Mesodermal cell (in vitro differentiated cells): Measurements from ENCODE around the gene NFKB1.
"Not testable (repeated sequence)": the region's sequence is repeated elsewhere in the genome, so short reads cannot be mapped to it uniquely, and the experiment has no call there.

ENCODE experiments used
- H3K27ac ChIP-seq: 2 replicates; pipeline ENCODE4 v1.7.0; 2013; ENCODE audit warnings: mild to moderate bottlenecking, low read depth, low read length, moderate library complexity; ENCODE audit not compliant: severe bottlenecking
- H3K36me3 ChIP-seq: 2 replicates; pipeline ENCODE4 v1.7.1; 2013; ENCODE audit warnings: mild to moderate bottlenecking, low read length, moderate library complexity; ENCODE audit not compliant: control insufficient read depth, insufficient read depth
- H3K4me1 ChIP-seq: one replicate; pipeline ENCODE4 v1.7.1; 2013; ENCODE audit warnings: mild to moderate bottlenecking, low read length; ENCODE audit not compliant: insufficient read depth, control insufficient read depth, poor library complexity, severe bottlenecking
- H3K4me3 ChIP-seq: 2 replicates; pipeline ENCODE4 v1.7.0; 2013; ENCODE audit warnings: low read length, control low read depth, mild to moderate bottlenecking; ENCODE audit not compliant: insufficient read depth, poor library complexity, severe bottlenecking; ENCODE audit errors: extremely low read depth
- H3K9me3 ChIP-seq: 2 replicates; pipeline ENCODE4 v1.7.1; 2013; ENCODE audit warnings: mild to moderate bottlenecking, low read length, moderate library complexity; ENCODE audit not compliant: control insufficient read depth
- WGBS, 2 experiments: methylation state at CpG; one replicate each; pipeline ENCODE4 v1.1.5; 2013; ENCODE audit warnings: missing lambda C conversion rate in 2 of 2; ENCODE audit not compliant: insufficient coverage in 2 of 2; 5-methylcytosine and 5-hydroxymethylcytosine counted together

Gene NFKB1

GRCh38 chr4:102473476-102473875 lies 27.7 kb upstream of the NFKB1 start:
- no peak overlapping the region for H3K4me3 ChIP-seq
- H3K36me3 ChIP-seq = no peaks in the 10 kb centered on the region
- H3K27ac ChIP-seq = no peak overlapping the region
- no peaks in the 10 kb centered on the region for H3K4me1 ChIP-seq
- 67% methylated on average over 1 of the region's 1 CpG; no CpG with 5 or more reads in 1 of the 2 experiments for WGBS, 2 experiments
- peaks cover 7% of the 10 kb centered on the region for H3K9me3 ChIP-seq

GRCh38 chr4:102474736-102475504 lies 26.2 kb upstream of the NFKB1 start:
- no peak overlapping the region for H3K4me3 ChIP-seq
- peak overlapping the region; percentile 13 for H3K27ac ChIP-seq
- no peaks in the 10 kb centered on the region for H3K36me3 ChIP-seq
- H3K9me3 ChIP-seq = peaks cover 7% of the 10 kb centered on the region
- H3K4me1 ChIP-seq = no peaks in the 10 kb centered on the region
- WGBS, 2 experiments = 22 to 48% methylated on average over 2 of the region's 5 CpGs

- Histone ChIP-seq H3K36me3 (no peaks in the 10 kb centered on the region), H3K4me3 (no peak overlapping the region), H3K27ac (no peak overlapping the region), H3K4me1 (no peaks in the 10 kb centered on the region), H3K9me3 (peaks cover 7% of the 10 kb centered on the region)
- 90 to 100% methylated on average over 1 to 2 of the region's 3 CpGs for WGBS, 2 experiments
Observed at GRCh38 chr4:102477657-102478056, 23.5 kb upstream of the NFKB1 start.

DNA sequence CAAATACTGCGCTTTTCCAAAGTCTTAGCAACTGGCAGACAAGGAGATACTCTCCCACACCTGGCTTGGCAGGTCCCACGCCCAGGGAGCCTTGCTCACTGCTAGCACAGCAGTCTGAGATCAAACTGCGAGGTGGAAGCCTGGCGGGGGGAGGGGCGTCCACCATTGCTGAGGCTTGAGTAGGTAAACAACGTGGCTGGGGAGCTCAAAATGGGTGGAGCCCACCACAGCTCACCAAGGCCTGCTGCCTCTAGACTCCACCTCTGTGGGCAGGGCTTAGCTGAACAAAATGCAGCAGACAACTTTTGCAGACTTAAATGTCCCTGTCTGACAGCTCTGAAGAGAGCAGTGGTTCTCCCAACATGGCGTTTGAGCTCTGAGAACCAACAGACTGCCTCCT lies 23.0 kb upstream of the NFKB1 start:
- 77 to 80% methylated on average over 3 to 6 of the region's 7 CpGs for WGBS, 2 experiments
- Histone ChIP-seq H3K9me3 (peaks cover 7% of the 10 kb centered on the region), H3K4me3 (no peak overlapping the region)

DNA sequence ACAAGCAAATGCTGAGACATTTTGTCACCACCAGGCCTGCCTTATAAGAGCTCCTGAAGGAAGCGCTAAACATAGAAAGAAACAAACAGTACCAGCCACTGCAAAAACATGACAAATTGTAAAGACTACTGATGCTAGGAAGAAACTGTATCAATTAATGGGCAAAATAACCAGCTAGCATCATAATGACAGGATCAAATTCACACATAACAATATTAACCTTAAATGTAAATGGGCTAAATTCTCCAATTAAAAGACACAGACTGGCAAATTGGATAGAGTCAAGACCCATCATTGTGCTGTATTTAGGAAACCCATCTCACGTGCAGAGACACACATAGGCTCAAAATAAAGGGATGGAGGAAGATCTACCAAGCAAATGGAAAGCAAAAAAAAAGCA lies 21.3 kb upstream of the NFKB1 start:
- WGBS, 2 experiments = 88% methylated on average over 1 of the region's 2 CpGs; no CpG with 5 or more reads in 1 of the 2 experiments
- not testable (repeated sequence) for H3K36me3 ChIP-seq, H3K4me1 ChIP-seq, H3K9me3 ChIP-seq, H3K27ac ChIP-seq, H3K4me3 ChIP-seq

More for the DNA sequence above, 23.0 kb upstream of the NFKB1 start:
- Histone ChIP-seq H3K4me1 (no peaks in the 10 kb centered on the region), H3K27ac (no peak overlapping the region), H3K36me3 (no peaks in the 10 kb centered on the region)

DNA sequence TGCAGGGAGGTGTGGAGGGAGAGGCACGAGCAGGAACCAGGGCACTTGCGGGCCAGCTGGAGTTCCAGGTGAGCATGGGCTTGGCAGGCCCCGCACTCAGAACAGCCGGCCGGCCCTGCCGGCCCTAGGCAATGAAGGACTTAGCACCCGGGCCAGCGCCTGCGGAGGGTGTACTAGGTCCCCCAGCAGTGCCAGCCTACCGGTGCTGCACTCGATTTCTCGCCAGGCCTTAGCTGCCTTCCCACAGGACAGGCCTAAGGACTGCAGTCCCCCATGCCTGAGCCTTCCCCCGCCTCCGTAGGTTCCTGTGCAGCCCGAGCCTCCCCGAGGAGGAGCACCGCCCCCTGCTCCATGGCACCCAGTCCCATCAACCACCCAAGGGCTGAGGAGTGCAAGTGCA lies 18.0 kb upstream of the NFKB1 start:
- 94 to 95% methylated on average over 17 of the region's 17 CpGs for WGBS, 2 experiments
- no peak overlapping the region for H3K27ac ChIP-seq
- H3K4me1 ChIP-seq = no peaks in the 10 kb centered on the region
- H3K36me3 ChIP-seq = no peaks in the 10 kb centered on the region
- peaks cover under 1% of the 10 kb centered on the region for H3K9me3 ChIP-seq
- H3K4me3 ChIP-seq = no peak overlapping the region

DNA sequence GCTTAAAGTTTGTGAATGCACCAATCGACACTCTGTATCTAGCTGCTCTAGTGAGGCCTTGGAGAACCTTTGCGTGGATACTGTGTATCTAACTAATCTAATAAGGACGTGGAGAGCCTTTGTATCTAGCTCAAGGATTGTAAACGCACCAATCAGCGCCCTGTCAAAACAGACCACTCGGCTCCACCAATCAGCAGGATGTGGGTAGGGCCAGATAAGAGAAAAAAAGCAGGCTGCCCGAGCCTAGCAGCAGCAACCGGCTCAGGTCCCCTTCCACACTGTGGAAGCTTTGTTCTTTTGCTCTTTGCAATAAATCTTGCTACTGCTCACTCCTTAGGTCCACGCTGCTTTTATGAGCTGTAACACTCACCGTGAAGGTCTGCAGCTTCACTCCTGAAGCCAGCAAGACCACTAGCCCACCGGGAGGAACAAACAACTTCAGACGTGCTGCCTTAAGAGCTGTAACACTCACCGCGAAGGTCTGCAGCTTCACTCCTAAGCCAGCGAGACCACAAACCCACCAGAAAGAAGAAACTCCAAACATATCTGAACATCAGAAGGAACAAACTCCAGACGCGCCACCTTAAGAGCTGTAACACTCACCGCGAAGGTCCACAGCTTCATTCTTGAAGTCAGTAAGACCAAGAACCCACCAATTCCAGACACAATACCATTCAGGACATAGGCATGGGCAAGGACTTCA lies 17.0 kb upstream of the NFKB1 start:
- H3K4me1 ChIP-seq, H3K27ac ChIP-seq, H3K9me3 ChIP-seq, H3K36me3 ChIP-seq, H3K4me3 ChIP-seq: not testable (repeated sequence)
- 92 to 96% methylated on average over 7 to 10 of the region's 19 CpGs for WGBS, 2 experiments

DNA sequence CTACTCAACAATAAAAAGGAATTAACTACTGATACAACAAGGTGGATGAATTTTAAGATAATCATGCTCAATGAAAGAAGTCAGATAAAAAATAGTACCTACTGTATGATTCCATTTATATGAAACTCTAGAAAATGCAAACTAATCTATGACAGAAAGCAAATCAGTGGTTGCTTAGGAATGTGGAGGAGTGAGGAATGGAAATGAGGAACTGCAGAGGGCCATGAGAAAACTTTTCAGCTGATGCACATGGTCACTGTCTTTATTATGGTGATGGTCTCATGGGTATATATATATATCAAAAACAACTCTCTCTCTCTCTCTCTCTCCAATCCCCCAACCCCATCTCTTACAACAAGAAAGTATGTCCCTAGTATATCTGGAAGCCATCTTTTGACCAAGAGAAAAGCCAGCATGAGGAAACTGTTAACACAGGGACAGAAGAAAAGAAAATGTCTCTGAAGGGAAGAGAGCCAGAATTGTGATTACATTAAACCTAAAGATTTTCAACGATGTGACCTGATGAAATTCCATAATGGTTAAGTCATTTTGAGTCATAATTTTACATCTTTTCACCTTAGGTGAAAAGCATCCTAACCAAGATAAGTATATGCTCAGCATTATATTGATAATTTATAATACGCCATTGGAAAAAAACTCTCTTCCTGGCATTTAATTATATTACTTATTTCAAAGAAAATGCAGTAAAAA lies 8.5 kb upstream of the NFKB1 start:
- WGBS, 2 experiments = no CpG with 5 or more reads among the region's 2 CpGs
- H3K27ac ChIP-seq = no peak overlapping the region
- no peaks in the 10 kb centered on the region for H3K9me3 ChIP-seq
- H3K4me1 ChIP-seq = peaks cover 6% of the 10 kb centered on the region
- no peaks in the 10 kb centered on the region for H3K36me3 ChIP-seq
- no peak overlapping the region for H3K4me3 ChIP-seq

DNA sequence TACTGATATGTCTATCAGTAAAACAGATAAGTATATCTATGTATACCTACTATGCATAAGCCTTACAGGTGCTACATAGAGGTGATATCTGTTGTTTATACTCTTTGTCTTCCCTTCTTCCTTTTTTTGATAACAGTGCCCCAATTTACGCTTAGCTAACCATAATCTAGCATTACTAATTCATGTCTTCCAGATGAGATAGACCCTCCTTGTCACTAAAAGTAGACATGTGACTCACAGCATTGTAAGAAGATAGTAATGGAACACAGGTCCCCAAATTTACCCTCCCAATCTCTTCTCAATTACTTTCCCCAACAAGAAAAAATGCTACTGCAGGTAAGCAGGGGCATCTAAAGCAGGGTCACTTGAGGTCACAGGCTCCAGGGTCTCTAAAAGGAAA lies 7.9 kb upstream of the NFKB1 start:
- H3K4me1 ChIP-seq = peaks cover 6% of the 10 kb centered on the region
- no CpG with 5 or more reads among the region's 1 CpG for WGBS, 2 experiments
- H3K4me3 ChIP-seq = no peak overlapping the region

DNA sequence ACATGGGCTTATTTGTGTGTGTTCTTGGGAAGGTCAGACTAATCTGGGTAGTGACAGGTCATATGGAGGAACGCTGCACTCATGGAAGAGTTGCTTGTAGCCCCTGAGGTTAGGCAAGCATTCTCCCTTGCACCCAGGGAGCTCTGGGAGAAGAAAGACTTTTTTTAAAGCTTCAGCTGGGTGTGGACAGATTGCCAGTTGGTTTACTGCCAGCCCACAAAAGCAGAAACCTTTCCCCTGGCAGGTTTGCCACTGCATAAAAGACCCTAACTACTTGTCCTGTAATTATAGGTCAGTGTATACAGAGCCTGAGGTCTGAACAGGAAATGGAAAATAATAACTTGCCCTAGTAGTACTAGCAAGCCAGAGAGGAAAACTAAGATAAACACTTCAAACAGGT lies 7.4 kb upstream of the NFKB1 start:
- no peaks in the 10 kb centered on the region for H3K36me3 ChIP-seq
- H3K9me3 ChIP-seq = no peaks in the 10 kb centered on the region
- H3K27ac ChIP-seq = no peak overlapping the region
- 100% methylated on average over 1 of the region's 1 CpG; no CpG with 5 or more reads in 1 of the 2 experiments for WGBS, 2 experiments
- no peak overlapping the region for H3K4me3 ChIP-seq
- H3K4me1 ChIP-seq = peaks cover 6% of the 10 kb centered on the region

More for the DNA sequence above, 7.9 kb upstream of the NFKB1 start:
- Histone ChIP-seq H3K27ac (no peak overlapping the region), H3K9me3 (no peaks in the 10 kb centered on the region), H3K36me3 (no peaks in the 10 kb centered on the region)
